ENCODE measurements around the gene SLC35G1.

The SLC35G1 gene

GRCh38 chr10:93897070-93897780, 3.4 kb downstream of the SLC35G1 start:
- CTCF ChIA-PET: no interaction called here
- POLR2A ChIA-PET: no interaction called here
- no peak overlapping the region for H3K4me3 ChIP-seq (ENCODE audit: low read depth, low read length)
- DNase-seq (ENCODE audit: low read depth, low spot score): no peak
- no peak for TF ChIP-seq CTCF (IDR thresholded peaks at IDR 0.05; ENCODE audit: insufficient read depth, low read length, missing control alignments)

- no peak for DNase-seq (ENCODE audit: low read depth, low spot score)
- TF ChIP-seq CTCF (IDR thresholded peaks at IDR 0.05; ENCODE audit: insufficient read depth, low read length, missing control alignments): no peak
- CTCF ChIA-PET: no interaction called here
- no peak overlapping the region for H3K4me3 ChIP-seq (ENCODE audit: low read depth, low read length)
- POLR2A ChIA-PET: no interaction called here
These were observed 5.3 kb downstream of the SLC35G1 start for GRCh38 chr10:93899109-93899508.

GRCh38 chr10:93903051-93903450, 9.3 kb downstream of the SLC35G1 start:
- ChIA-PET POLR2A (no interaction called here), CTCF (interaction anchor here (1.0 to 6.2 kb wide), 4 partner anchors 9 to 417 kb away, joined by 3 to 63 read pairs (median 4); partner anchors contain the start of gene SLC35G1)
- TF ChIP-seq CTCF (IDR thresholded peaks at IDR 0.05; ENCODE audit: insufficient read depth, low read length, missing control alignments): no peak
- DNase-seq (ENCODE audit: low read depth, low spot score): no peak
- H3K4me3 ChIP-seq (ENCODE audit: low read depth, low read length): no peak overlapping the region

- no peak for DNase-seq (ENCODE audit: low read depth, low spot score)
- CTCF ChIA-PET: interaction anchor here (6.2 kb wide), 1 partner anchor 12 kb away, joined by 63 read pairs; no protein-coding TSS in a partner anchor
- TF ChIP-seq CTCF (IDR thresholded peaks at IDR 0.05; ENCODE audit: insufficient read depth, low read length, missing control alignments): no peak
- H3K4me3 ChIP-seq (ENCODE audit: low read depth, low read length): no peak overlapping the region
- POLR2A ChIA-PET: no interaction called here
These were observed 11.1 kb downstream of the SLC35G1 start for GRCh38 chr10:93904901-93905300.

- POLR2A ChIA-PET: no interaction called here
- TF ChIP-seq CTCF (IDR thresholded peaks at IDR 0.05; ENCODE audit: insufficient read depth, low read length, missing control alignments): no peak
- DNase-seq (ENCODE audit: low read depth, low spot score): no peak
- no peak overlapping the region for H3K4me3 ChIP-seq (ENCODE audit: low read depth, low read length)
- CTCF ChIA-PET: interaction anchor here (1.4 to 6.2 kb wide), 2 partner anchors 10 to 455 kb away, joined by 3 to 63 read pairs; partner anchors contain the start of gene NOC3L
These were observed 13.3 kb downstream of the SLC35G1 start for GRCh38 chr10:93907059-93907458.

- DNase-seq (ENCODE audit: low read depth, low spot score): no peak
- ChIA-PET CTCF (no interaction called here), POLR2A (no interaction called here)
- no peak for TF ChIP-seq CTCF (IDR thresholded peaks at IDR 0.05; ENCODE audit: insufficient read depth, low read length, missing control alignments)
- H3K4me3 ChIP-seq (ENCODE audit: low read depth, low read length): no peak overlapping the region
These were observed 18.1 kb downstream of the SLC35G1 start for GRCh38 chr10:93911866-93912265.

All from AG04449 (cell line).